ENCODE measurements around the gene SIGLECL1. TPM values are rescaled to one million over a fixed set of nuclear protein-coding genes. Genes with fewer than 3 reads are reported as not detected.
"Not testable (repeated sequence)": the region's sequence is repeated elsewhere in the genome, so short reads cannot be mapped to it uniquely, and the experiment has no call there.

Gene SIGLECL1
- total and polyA plus RNA-seq, 8 donors: not detected

- FAIRE-seq: no peak
- no peak overlapping the region for H3K27ac ChIP-seq
- no peak for DNase-seq
- intact Hi-C loops (cut with DNase I): no loop called here
- TF ChIP-seq CTCF (IDR thresholded peaks at IDR 0.05): no peak
- H3K36me3 ChIP-seq: no peaks in the 10 kb centered on the region
- H3K27me3 ChIP-seq: peaks cover 0 to 3% (median 0%) of the 10 kb centered on the region in 4 donors
- no peak overlapping the region for H3K4me3 ChIP-seq
- no peaks in the 10 kb centered on the region for H3K9me3 ChIP-seq
- ATAC-seq: no peak
- H3K4me1 ChIP-seq: no peaks in the 10 kb centered on the region
These were observed 29.9 kb upstream of the SIGLECL1 start for GRCh38 chr19:51220996-51221395.

- Histone ChIP-seq H3K36me3 (no peaks in the 10 kb centered on the region), H3K27me3 (peaks cover 0 to 3% (median 0%) of the 10 kb centered on the region in 4 donors), H3K4me1 (no peaks in the 10 kb centered on the region), H3K4me3 (no peak overlapping the region), H3K27ac (no peak overlapping the region), H3K9me3 (no peaks in the 10 kb centered on the region)
- FAIRE-seq: no peak
- 33 to 35% methylated on average over 3 of the region's 3 CpGs for WGBS, 2 donors
- ATAC-seq: no peak
- DNase-seq: no peak
- no peak for TF ChIP-seq CTCF (IDR thresholded peaks at IDR 0.05)
- intact Hi-C loops (cut with DNase I): no loop called here
These were observed 26.7 kb upstream of the SIGLECL1 start for GRCh38 chr19:51224163-51224641.

- H3K36me3 ChIP-seq; H3K4me1 ChIP-seq; H3K27me3 ChIP-seq; H3K27ac ChIP-seq; H3K9me3 ChIP-seq; intact Hi-C loops (cut with DNase I); FAIRE-seq: not testable (repeated sequence)
- WGBS, 2 donors: 43 to 62% methylated on average over 11 of the region's 11 CpGs
- peak in 2 of 4 donors; percentile 71 to 77 for ATAC-seq
- H3K4me3 ChIP-seq: peak within 1 kb of the TSS in 1 of 4 donors; percentile 20
- peak in 1 of 6 donors; percentile 26 for DNase-seq
These were observed 25.9 kb upstream of the SIGLECL1 start, which contains the start of gene CD33 for GRCh38 chr19:51224898-51225393. Gene CD33 (plus strand): TSS chr19:51225080. CDS start chr19:51225119, 39 bp downstream.

GRCh38 chr19:51226067-51226466 is 24.8 kb upstream of the SIGLECL1 start:
- no peaks in the 10 kb centered on the region for H3K9me3 ChIP-seq
- no peak overlapping the region for H3K27ac ChIP-seq
- TF ChIP-seq CTCF (IDR thresholded peaks at IDR 0.05): no peak
- H3K27me3 ChIP-seq: peaks cover 0 to 3% (median 0%) of the 10 kb centered on the region in 4 donors
- FAIRE-seq: no peak
- no peaks in the 10 kb centered on the region for H3K4me1 ChIP-seq
- WGBS, 2 donors: 36 to 53% methylated on average over 3 of the region's 3 CpGs
- ATAC-seq: no peak
- H3K36me3 ChIP-seq: no peaks in the 10 kb centered on the region
- intact Hi-C loops (cut with DNase I): no loop called here
- DNase-seq: no peak
- H3K4me3 ChIP-seq: peak overlapping the region in 1 of 4 donors; percentile 20

- TF ChIP-seq CTCF (IDR thresholded peaks at IDR 0.05): no peak
- Histone ChIP-seq H3K9me3 (no peaks in the 10 kb centered on the region), H3K27me3 (peaks cover 0 to 3% (median 0%) of the 10 kb centered on the region in 4 donors), H3K4me1 (no peaks in the 10 kb centered on the region), H3K27ac (no peak overlapping the region), H3K4me3 (no peak overlapping the region), H3K36me3 (no peaks in the 10 kb centered on the region)
- intact Hi-C loops (cut with DNase I): no loop called here
- DNase-seq (no peak), ATAC-seq (no peak), FAIRE-seq (no peak)
- WGBS, 2 donors: 40 to 45% methylated on average over 2 of the region's 2 CpGs
These were observed 23.6 kb upstream of the SIGLECL1 start for GRCh38 chr19:51227326-51227725.

Data from pancreas (tissue), 10 donors.